ENCODE measurements around the gene LPAR2.

The LPAR2 gene

DNA sequence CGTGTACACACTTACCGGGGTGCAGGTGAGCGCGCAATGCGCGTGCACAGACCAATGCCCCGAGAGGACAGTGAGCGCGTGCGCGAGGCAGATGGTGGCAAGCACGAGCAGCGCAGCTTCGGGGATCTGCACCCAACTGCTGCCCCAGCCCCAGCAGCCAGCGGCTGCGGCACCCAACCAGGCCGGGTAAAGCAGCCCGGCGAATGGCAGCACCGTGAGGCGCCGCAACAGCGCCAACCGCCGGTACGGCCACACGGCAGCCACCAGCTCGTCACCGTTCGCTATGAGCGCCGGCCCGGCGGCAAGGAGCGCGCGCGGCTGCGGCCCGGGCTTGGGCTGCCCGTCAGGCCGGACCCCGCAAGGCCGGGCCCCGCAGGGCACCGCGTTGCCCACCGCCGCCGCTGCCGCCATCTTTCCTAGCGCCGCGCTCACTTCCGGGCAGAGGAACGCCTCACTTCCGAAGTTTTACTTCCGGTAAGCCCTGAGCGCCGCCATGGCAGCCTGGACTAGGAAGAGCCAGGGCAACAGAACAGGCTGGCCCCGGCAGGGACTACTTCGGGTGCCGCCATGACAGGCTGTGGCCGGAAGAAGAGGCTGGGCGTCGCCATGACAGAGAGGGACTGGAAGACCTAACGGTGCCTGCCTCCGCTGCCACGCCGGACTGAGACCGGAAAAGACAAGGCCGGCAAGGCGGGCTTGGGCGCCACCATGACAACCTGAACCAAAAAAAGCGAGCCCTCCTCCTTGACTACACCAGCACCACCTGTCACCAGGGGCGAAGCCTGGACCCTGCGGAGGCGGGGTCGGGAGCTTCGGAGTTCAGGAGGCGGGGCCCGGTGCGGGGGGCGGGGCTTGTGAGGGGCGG, 35.5 kb upstream of the LPAR2 start, which contains the start of gene ATP13A1:
ATP13A1 (minus strand) TSS at position 421 of the 865 bp plus-strand sequence; CDS start at position 411, 10 bp downstream.
- H3K4me3 ChIP-seq (ENCODE audit: low read depth, low read length) = peak within 1 kb of the TSS; percentile 76
- TF ChIP-seq, protein P1, sequence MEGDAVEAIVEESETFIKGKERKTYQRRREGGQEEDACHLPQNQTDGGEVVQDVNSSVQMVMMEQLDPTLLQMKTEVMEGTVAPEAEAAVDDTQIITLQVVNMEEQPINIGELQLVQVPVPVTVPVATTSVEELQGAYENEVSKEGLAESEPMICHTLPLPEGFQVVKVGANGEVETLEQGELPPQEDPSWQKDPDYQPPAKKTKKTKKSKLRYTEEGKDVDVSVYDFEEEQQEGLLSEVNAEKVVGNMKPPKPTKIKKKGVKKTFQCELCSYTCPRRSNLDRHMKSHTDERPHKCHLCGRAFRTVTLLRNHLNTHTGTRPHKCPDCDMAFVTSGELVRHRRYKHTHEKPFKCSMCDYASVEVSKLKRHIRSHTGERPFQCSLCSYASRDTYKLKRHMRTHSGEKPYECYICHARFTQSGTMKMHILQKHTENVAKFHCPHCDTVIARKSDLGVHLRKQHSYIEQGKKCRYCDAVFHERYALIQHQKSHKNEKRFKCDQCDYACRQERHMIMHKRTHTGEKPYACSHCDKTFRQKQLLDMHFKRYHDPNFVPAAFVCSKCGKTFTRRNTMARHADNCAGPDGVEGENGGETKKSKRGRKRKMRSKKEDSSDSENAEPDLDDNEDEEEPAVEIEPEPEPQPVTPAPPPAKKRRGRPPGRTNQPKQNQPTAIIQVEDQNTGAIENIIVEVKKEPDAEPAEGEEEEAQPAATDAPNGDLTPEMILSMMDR (IDR thresholded peaks at IDR 0.05; ENCODE audit: borderline replicate concordance, insufficient read depth, low read depth, low read length) = peak; percentile 33; the same call in 1 of the 2 replicates

DNA sequence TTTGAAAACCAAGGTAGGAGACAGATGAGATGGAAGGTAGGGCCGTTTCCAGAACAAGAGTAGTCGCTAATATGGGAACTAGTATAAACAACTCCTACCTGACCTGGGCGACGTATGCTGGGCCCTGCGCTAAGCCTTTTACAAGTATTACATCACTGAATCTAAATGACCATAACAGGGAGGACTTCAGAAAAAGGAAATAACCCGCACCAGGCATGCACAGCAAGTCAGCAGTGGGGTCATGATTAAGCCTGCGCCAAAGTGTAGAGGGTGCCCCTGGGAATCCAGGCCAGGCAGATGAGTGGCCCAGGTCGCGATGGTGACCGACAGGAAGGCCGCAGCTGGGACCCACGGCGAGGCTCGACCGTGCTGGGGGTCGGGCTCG, 34.8 kb upstream of the LPAR2 start:
- TF ChIP-seq, protein P1 (IDR thresholded peaks at IDR 0.05; ENCODE audit: borderline replicate concordance, insufficient read depth, low read depth, low read length) = no peak
- H3K4me3 ChIP-seq (ENCODE audit: low read depth, low read length) = peak overlapping the region; percentile 76

- TF ChIP-seq, protein P1 (IDR thresholded peaks at IDR 0.05; ENCODE audit: borderline replicate concordance, insufficient read depth, low read depth, low read length) = no peak
- peak overlapping the region; percentile 76 for H3K4me3 ChIP-seq (ENCODE audit: low read depth, low read length)
Observed at GRCh38 chr19:19662344-19662743, 34.3 kb upstream of the LPAR2 start.

DNA sequence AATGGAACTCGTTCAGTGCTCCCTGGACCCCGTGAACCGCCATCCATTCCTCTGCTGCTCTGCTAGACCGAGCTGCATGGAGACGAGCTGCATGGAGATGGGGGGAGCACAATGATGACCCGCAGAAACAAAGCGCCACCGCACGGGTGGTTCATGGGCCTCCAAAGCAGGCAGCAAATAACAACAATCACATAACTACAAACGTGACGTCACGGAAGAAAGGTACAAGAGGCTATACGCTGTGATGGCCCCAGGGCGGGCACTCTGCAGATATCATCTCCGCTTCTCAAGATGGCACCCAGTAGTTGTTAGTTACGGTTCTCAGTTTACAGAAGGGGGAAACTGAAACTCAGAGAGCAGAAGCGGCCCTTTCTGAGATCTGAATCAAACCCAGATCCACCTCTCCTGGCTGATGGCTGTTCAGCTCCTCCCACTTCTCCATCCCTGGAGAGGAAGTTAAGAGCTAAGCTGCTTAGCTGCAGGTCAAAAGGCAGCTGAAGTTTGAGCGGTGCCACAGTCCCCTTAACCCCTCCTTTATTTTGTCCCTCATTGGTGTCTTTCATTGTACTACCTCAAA, 33.7 kb upstream of the LPAR2 start:
- peak overlapping the region; percentile 76 for H3K4me3 ChIP-seq (ENCODE audit: low read depth, low read length)
- TF ChIP-seq, protein P1 (IDR thresholded peaks at IDR 0.05; ENCODE audit: borderline replicate concordance, insufficient read depth, low read depth, low read length) = no peak

DNA sequence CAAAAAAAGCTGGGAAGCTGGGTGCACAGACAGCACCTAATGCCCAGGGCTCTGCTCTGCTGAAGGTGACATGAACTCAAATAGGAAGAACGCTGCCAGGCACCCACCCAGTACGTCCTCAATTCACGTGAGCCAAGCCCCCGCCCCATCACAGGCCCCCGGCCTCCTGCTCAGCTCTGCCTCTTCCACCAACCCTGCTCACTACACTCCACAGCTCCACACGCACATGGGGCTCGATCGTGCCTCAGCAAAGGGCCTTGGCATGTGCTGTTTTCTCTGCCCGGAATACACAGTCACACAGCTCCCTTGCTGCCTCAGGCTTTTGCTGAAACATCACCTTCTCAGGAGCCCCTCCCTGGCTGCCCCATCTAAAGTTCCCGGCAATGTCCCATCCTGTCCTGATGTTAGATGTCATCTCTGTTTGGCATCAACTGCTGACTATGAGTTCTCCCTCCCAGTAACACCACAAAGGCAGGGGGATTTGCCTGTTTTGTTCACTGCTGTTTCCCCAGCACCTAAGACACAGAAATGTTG, 33.2 kb upstream of the LPAR2 start:
- H3K4me3 ChIP-seq (ENCODE audit: low read depth, low read length) = peak overlapping the region; percentile 76

DNA sequence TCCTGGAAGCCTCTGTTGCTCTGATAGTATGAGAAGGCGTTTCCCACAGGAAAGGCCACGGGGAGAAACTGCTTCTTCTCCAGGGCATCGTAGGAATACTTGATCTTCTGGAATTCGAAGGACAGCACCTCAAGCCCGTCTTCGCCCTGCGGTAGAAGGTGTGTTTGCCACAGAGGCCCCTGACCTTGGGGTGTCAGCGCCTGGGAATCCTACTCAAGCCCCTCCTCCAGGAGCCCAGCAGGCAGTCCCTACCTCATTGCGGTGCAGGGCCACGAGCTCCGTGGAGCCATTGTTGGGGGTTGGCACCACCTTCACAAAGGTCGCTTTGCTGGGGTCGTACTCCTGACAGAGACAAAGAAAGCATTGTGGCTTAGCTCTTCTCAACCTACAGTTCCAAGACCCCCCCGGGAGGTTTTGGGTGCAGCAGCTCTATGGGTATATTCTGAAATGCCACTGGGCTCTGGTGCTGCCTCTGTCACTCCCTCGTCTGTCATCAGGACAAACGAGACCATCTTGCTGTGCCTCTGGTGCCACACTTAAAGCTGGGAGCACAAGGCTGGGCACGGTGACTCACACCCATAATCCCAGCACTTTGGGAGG, 31.7 kb upstream of the LPAR2 start:
- H3K4me3 ChIP-seq (ENCODE audit: low read depth, low read length) = no peak overlapping the region
- TF ChIP-seq, protein P1 (IDR thresholded peaks at IDR 0.05; ENCODE audit: borderline replicate concordance, insufficient read depth, low read depth, low read length) = no peak

More for the DNA sequence above, 33.2 kb upstream of the LPAR2 start:
- TF ChIP-seq, protein P1 (IDR thresholded peaks at IDR 0.05; ENCODE audit: borderline replicate concordance, insufficient read depth, low read depth, low read length) = no peak

Measured in GM12875 (cell line).